IMR-90 (cell line): Measurements from ENCODE around the gene PACS1.

Experiments
- FOS ChIP-seq: fragments of 150-350 bp; IDR thresholded peaks from 2 replicates; pipeline ENCODE4 v1.6.1; 2016; ENCODE audit warnings: low read depth, low read length
- POLR2A ChIP-seq: IDR thresholded peaks from 2 replicates; pipeline ENCODE4 v1.6.1; 2012; ENCODE audit warnings: mild to moderate bottlenecking, low read depth, low read length
- RAD21 ChIP-seq: IDR thresholded peaks from 2 replicates; pipeline ENCODE4 v1.6.1; 2012; ENCODE audit warnings: low read length, improper control_type of control experiment

DNA sequence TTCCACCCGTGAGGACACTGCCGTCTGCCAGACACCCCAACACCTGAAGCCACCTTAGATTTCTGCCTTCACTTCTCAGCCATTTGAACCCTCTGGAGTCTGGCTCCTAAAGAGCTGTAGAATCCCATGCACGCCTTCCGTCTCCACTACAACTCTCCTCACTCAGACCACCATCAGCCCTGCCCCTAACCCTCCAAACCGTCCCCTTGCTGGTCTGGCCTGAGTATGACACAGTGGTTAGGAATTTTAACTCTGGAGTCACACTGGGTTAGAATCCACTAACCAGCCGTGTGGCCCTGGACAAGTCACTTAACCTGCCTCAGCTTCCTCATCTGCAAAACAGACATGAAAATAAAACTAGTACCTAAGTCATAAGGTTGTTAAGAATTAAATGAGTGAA, 210.9 kb downstream of the PACS1 start:
- no peak for TF ChIP-seq POLR2A
- TF ChIP-seq RAD21: no peak
- no peak for TF ChIP-seq FOS
